EH (cell line): ENCODE data around the gene ICAM4.
"Not testable (repeated sequence)": the region's sequence is repeated elsewhere in the genome, so short reads cannot be mapped to it uniquely, and the experiment has no call there.

Experiments
- DNase-seq: peaks from one replicate; pipeline ENCODE4 v3.0.0-alpha.2; 2015; ENCODE audit warnings: low read depth

ICAM4 gene

GRCh38 chr19:10318807-10319682 lies 32.3 kb downstream of the ICAM4 start:
- no peak for DNase-seq

DNA sequence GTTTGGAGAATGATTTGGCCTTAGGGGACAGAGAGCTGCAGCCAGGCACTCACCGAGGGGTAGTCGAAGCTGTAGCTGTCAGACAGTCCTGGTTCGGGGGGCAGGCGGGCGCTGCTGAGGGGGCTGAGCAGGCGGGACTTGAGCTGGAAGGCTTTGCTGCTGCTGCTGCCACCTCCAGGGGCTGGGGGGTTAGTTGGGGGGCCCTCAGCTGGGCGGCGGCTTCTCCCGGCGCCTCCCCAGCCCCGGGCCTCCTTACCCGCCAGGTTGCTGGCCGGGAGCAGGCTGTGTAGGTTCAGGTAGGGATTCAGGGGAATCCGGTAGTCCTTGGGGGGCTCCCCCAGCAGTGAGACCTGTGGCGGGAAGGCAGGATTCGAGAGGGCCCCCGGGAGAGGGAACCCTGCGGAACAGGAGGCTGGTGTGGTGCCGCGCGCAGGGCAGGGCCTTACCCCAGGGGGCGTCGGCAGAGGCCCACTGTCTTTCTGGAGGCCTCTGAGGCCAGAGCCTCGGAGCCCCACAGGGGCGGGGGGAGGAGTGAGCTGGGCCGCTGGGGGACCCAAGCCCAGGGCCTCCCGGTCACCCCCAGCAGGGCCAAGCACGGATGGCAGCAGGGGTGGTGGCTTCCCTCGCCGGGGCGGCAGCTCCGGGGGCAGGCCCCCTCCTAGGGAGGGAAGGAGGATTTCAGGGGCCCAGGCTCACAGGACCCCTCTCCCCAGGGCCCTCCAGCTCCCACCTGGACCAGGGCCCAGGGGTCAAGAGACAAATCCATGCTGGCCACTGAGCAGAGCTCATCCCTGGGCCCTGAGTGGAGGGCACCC lies 34.1 kb downstream of the ICAM4 start:
- no peak for DNase-seq

DNA sequence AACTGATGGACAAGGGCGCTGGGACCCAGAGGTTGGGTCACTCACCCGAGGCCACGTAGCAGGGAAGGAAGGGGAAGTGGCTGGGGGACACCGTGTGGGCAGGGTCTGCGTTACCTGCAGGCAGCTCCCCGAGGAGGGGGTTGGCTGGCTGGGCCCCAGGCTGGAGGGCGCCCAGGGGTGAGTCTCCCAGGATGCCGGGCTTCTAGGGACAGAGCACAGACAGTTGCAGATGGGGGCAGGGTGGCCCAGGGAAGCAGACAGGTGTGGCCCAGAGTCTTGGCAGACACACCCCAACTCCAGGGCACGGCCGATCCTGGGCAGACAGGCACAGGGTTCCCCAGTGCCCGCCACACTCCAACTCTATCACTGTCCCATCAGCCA lies 34.7 kb downstream of the ICAM4 start:
- no peak for DNase-seq

GRCh38 chr19:10321874-10322835 lies 35.4 kb downstream of the ICAM4 start:
- no peak for DNase-seq

- no peak for DNase-seq
These were observed 39.0 kb downstream of the ICAM4 start for GRCh38 chr19:10325732-10326131.

DNA sequence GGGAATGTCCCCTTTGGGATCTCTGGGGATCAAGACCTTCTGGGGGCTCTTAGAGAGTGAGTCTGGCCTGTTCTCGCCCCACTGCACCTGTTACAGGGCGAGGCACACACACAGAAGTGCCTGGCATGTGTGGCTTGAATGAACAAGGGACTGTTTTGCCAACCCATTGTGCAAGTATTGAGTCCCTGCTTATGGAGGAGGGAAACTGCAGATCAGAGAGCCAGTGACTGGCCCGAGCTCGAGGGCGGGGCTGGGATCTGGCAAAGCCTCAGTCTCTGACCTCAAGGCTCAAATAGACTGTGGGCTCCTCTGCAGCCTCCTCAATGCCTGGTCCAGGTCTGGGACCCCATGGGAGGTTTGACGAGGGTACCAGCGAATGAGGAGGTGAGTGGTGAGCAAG lies 41.0 kb downstream of the ICAM4 start:
- DNase-seq = no peak

DNA sequence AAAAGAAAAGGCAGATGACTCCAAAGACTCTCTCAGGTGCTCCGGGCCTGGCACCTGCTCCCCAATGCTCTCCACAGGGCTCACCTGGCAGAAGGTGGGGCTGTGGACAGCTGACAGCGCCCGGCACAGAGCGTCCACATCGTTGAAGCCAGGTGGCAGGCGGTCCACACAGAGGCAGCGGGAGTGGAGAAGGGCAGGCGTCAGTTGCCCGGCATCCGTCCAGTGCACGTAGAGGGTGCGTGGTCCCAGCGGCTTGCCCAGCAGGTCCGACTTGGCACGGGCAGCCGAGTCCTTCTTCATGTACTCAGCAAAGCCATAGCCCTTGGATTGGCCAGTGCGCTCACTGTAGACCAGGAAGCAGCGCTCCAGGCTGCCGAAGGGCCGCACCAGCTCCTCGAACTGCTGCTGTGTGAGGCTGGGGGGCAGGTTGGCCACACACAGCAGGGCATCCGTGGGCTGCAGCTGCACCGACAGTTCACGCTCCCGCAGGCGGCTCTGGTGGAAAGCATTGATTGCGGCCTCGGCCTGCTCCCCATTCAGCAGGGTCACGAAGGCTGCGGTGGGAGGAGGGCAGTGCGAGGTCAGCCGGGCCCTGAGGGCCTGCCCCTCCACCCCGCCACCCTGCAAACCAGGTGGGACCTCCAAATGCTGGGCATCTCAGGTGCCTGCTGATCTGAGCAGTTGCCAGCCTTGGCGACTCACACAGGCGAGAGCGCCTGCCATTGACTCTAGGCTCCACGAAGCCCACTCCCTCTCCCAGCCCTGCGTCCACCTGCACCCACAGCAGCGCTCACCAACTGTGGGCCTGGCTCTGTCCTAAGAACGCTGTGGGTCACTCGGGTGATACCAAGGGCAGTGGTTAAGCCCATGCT lies 42.0 kb downstream of the ICAM4 start:
- no peak for DNase-seq

GRCh38 chr19:10329555-10329954 lies 42.8 kb downstream of the ICAM4 start:
- DNase-seq = no peak

DNA sequence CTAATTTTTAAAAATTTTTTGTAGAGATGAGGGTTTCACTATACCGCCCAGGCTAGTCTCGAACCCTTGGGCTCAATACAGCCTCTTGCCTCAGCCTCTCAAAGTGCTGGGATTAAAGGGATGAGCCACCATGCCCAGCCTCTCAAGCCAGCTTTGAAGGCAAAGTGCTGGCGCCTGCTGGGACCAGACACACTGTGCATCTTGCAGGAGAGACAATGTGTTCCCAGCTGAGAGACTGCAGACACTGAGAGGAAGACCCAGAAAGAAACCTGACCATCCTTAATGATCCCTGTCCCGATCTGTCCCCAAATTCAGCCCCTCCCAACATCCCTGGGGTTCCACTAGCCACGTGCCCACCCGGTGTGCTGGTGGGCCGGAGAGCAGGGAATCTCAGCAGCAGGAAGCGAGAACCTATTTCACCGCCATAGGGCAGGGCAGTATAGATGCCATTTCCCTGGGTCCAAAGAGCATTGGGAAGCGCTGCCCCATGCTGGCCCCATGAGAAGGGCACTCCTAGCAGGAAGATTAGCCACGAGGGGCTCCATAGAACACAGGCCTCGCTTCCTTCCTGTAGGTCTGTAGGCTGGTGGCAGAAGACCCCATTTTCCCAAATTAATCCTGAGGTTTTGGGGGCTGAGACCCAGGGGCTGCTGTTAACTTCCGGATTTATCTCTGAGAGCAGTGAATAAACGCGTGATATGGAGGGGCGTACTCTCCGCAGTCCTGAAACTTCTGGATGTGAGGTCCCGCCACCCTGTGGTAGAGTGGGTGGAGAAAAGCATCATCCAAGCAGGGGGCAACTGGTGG lies 45.6 kb downstream of the ICAM4 start:
- no peak for DNase-seq

DNA sequence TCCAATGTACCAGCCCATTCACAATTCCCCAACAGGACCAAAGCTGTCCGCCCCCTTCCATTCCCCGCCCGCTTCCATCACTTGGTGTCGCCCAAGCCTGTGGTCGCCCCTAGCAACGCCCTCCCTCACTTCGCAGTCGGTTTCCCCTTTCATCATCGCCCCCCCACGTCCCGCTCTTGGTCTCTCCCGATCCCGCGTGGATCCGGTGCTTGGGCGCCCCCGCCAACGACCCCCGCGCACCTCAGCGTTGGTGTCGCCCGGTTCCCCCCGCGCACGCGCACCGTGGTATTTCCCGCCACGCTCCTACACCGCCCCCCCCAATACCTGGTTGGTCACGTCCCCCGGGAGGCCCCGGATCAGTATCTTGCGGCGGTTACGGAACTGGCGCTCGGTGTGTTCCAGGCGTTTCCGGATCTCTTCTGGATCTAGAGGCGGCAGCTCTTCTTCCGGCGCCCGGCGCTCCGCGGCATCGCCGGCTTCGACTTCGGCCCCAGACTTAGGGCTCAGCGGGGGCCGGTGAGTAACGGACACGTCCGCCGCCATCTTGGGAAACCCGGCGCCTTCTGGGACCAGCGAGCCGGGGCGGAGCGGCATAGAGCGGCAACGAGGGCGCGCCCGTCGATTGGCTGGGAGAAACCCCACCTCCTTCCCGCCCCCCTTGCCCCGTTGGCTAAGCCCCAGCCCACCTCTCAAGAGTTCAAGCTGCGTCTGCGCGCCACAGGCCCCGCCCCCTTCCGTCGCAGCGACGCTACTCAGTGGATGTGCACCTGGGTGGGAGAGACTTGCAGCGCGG lies 46.4 kb downstream of the ICAM4 start, which contains the start of gene RAVER1:
Gene RAVER1 (minus strand): TSS at position 565 of the 793 bp plus-strand sequence. CDS start 22 bp downstream, at position 543.
- DNase-seq = peak; percentile 98

DNA sequence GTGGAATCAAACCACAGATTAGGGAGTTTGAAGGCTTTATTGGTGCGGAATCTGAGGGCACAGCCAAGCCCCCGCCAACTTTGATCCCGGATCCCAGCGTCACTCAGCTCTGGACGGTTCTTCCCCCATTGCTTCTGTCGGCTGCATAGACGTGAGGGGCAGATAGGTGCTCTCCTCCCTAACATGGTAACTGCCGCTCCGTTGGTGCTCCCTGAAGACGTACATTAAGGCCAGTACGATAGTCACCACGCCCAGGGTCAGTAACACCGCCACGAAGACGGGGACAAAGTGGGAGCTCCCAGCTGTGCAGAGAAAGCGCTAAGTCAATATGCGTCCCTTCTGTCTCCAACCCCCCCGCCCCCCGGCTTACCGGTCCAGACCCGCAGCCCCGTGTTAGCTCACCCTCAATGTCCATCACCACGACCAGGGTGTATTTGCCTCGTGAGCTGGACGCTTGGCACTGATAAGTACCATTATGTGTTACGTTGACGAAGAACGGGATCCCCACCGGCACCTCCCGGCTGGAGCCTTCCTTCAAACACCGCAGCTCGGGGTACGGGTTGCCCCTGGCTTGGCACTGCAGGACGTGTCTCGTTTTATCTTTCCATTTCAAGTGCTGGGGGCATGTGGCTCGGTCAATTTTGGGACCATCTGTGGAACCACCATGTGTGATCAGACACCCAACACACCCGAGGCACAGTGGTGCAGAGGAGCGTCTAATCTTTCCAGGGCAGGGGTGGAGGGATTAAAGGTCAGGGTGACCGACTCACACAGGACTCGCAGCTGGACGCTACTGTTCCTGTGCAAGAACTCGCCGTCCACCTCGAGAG lies 47.2 kb downstream of the ICAM4 start:
- peak; percentile 13 for DNase-seq

DNA sequence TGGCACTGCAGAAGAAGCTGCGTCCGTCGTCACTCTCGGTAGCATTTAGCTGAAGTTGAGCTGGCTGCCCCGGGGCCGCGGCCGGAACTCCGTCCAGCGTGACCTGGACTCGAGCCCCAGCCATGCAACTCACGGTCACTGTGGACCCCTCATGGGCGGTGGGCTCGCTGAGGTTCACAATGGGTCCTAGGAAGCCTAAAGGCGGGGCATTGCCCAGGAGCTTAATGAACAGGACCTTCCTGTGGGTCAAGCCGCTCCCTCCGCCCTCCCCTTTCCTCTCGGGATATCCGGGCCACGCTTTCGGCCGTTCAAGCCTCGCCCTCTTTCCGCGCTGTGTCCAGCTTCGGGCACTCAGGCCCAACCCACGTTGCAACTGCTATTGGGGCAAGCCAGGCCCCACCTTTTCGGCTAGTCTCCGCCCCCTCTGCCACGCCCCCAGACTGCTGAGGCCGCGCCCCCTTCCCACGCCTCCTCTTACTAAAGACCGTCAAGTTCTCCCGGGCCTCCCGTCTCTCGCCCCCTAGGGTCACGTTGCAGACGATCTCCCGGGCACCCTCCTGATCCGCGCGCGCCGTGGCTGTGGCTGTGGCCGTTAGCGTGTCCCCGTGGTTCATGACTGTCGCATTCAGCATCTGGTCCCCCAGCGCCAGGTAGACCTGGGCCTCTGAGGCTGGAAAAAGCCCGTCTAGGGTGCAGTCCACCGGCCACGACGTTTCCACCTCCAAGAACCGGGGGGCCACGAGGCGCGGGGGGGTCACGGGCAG lies 48.0 kb downstream of the ICAM4 start:
- peak; percentile 97 for DNase-seq

DNA sequence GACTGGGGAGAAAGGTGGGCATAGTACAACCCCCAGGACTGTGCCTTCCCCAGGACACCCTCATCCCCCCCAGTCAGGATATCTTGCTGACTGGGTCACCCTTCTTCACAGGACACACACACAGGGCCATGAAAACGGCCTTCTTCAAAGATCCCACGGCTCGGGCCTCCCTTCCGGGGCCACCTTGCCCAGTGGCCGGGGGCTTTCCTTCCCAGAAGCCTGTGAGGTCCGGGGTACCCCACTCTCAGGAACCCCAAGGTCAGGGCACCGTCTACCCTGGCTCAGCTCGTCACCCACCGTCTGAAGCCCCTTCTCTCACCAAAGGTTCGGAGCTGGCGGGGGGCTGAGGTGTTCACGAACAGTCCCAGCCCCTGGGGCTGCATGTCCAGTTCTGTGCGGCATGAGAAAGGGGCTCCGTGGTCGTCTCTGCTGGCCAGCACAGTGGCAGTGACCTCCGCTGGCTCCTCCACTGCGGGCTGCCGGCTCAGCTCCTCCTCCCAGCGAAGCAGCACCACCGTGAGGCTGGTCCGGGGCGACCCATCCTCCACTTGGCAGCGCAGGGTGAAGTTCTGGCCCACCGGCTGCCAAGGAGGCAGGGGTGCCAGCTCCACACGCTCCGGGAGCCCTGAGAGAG lies 48.7 kb downstream of the ICAM4 start:
- DNase-seq = no peak

- not testable (repeated sequence) for DNase-seq
These were observed 50.0 kb downstream of the ICAM4 start for GRCh38 chr19:10336725-10337124.
